ENCODE data around the gene SMIM13.

SMIM13 gene

GRCh38 chr6:11166948-11167347 lies 73.3 kb downstream of the SMIM13 start:
- no peaks in the 10 kb centered on the region for H3K4me1 ChIP-seq (ENCODE audit: control insufficient read depth, low read length)
- H3K9me2 ChIP-seq (replicated peaks; ENCODE audit: control insufficient read depth, low read length), result no peaks in the 10 kb centered on the region
- no peak overlapping the region for H3K4me2 ChIP-seq (ENCODE audit: low read length)
- no peaks in the 10 kb centered on the region for H3K27me3 ChIP-seq (ENCODE audit: control insufficient read depth, low read length)
- H3K27ac ChIP-seq (ENCODE audit: low read depth, low read length), result no peak overlapping the region
- H3K9me3 ChIP-seq (ENCODE audit: control insufficient read depth, insufficient read depth, low read length), result no peaks in the 10 kb centered on the region
- no peaks in the 10 kb centered on the region for H3F3A ChIP-seq (ENCODE audit: control insufficient read depth, insufficient read depth)
- TF ChIP-seq CTCF (IDR thresholded peaks at IDR 0.05; ENCODE audit: low read depth, low read length, poor library complexity, severe bottlenecking) (no peak), EZH2phosphoT487 (IDR thresholded peaks at IDR 0.05; ENCODE audit: borderline replicate concordance, low read length) (no peak)
- H3K36me3 ChIP-seq (ENCODE audit: control insufficient read depth, low read length), result no peaks in the 10 kb centered on the region
- H3K4me3 ChIP-seq (ENCODE audit: low read length), result no peak overlapping the region
- no peaks in the 10 kb centered on the region for H3K79me2 ChIP-seq (ENCODE audit: control insufficient read depth, low read length)
- no peaks in the 10 kb centered on the region for H4K20me1 ChIP-seq (ENCODE audit: control insufficient read depth, insufficient read depth, low read depth, low read length)

GRCh38 chr6:11168091-11168635 lies 74.5 kb downstream of the SMIM13 start:
- no peak overlapping the region for H3K4me2 ChIP-seq (ENCODE audit: low read length)
- H3K9me3 ChIP-seq (ENCODE audit: control insufficient read depth, insufficient read depth, low read length), result no peaks in the 10 kb centered on the region
- no peaks in the 10 kb centered on the region for H3K9me2 ChIP-seq (replicated peaks; ENCODE audit: control insufficient read depth, low read length)
- no peaks in the 10 kb centered on the region for H4K20me1 ChIP-seq (ENCODE audit: control insufficient read depth, insufficient read depth, low read depth, low read length)
- no peak overlapping the region for H3K27ac ChIP-seq (ENCODE audit: low read depth, low read length)
- H3K79me2 ChIP-seq (ENCODE audit: control insufficient read depth, low read length), result no peaks in the 10 kb centered on the region
- H3K4me3 ChIP-seq (ENCODE audit: low read length), result no peak overlapping the region
- TF ChIP-seq EZH2phosphoT487 (IDR thresholded peaks at IDR 0.05; ENCODE audit: borderline replicate concordance, low read length) (no peak), CTCF (IDR thresholded peaks at IDR 0.05; ENCODE audit: low read depth, low read length, poor library complexity, severe bottlenecking) (no peak)
- no peaks in the 10 kb centered on the region for H3F3A ChIP-seq (ENCODE audit: control insufficient read depth, insufficient read depth)
- H3K27me3 ChIP-seq (ENCODE audit: control insufficient read depth, low read length), result no peaks in the 10 kb centered on the region
- no peaks in the 10 kb centered on the region for H3K36me3 ChIP-seq (ENCODE audit: control insufficient read depth, low read length)
- H3K4me1 ChIP-seq (ENCODE audit: control insufficient read depth, low read length), result peaks cover 5% of the 10 kb centered on the region

GRCh38 chr6:11171952-11172351 lies 78.3 kb downstream of the SMIM13 start:
- Histone ChIP-seq H3K4me3 (ENCODE audit: low read length) (no peak overlapping the region), H4K20me1 (ENCODE audit: control insufficient read depth, insufficient read depth, low read depth, low read length) (no peaks in the 10 kb centered on the region), H3K9me3 (ENCODE audit: control insufficient read depth, insufficient read depth, low read length) (no peaks in the 10 kb centered on the region), H3K79me2 (ENCODE audit: control insufficient read depth, low read length) (no peaks in the 10 kb centered on the region), H3K4me1 (ENCODE audit: control insufficient read depth, low read length) (peaks cover 5% of the 10 kb centered on the region), H3K27ac (ENCODE audit: low read depth, low read length) (no peak overlapping the region), H3K36me3 (ENCODE audit: control insufficient read depth, low read length) (no peaks in the 10 kb centered on the region), H3K27me3 (ENCODE audit: control insufficient read depth, low read length) (no peaks in the 10 kb centered on the region), H3F3A (ENCODE audit: control insufficient read depth, insufficient read depth) (no peaks in the 10 kb centered on the region), H3K4me2 (ENCODE audit: low read length) (no peak overlapping the region), H3K9me2 (replicated peaks; ENCODE audit: control insufficient read depth, low read length) (no peaks in the 10 kb centered on the region)
- TF ChIP-seq EZH2phosphoT487 (IDR thresholded peaks at IDR 0.05; ENCODE audit: borderline replicate concordance, low read length) (no peak), CTCF (IDR thresholded peaks at IDR 0.05; ENCODE audit: low read depth, low read length, poor library complexity, severe bottlenecking) (no peak)

Data from DOHH2 (cell line).